ENCODE results near the gene COL4A3.
A peak's percentile ranks its signal among the peaks of the same experiment; 100 is the strongest.
"Not testable (repeated sequence)": the region's sequence is repeated elsewhere in the genome, so short reads cannot be mapped to it uniquely, and the experiment has no call there.

The COL4A3 gene

GRCh38 chr2:227221120-227221519 lies 56.7 kb downstream of the COL4A3 start:
- no peak for DNase-seq
- H3K4me1 ChIP-seq: no peaks in the 10 kb centered on the region
- no peak overlapping the region for H3K4me3 ChIP-seq (ENCODE audit: low read depth, low read length)
- no peaks in the 10 kb centered on the region for H3K27me3 ChIP-seq
- H3K36me3 ChIP-seq: no peaks in the 10 kb centered on the region
- TF ChIP-seq CTCF (IDR thresholded peaks at IDR 0.05; ENCODE audit: low read depth, low read length): no peak
- no peaks in the 10 kb centered on the region for H3K9me3 ChIP-seq

GRCh38 chr2:227222292-227222691 lies 57.9 kb downstream of the COL4A3 start:
- no peak for TF ChIP-seq CTCF (IDR thresholded peaks at IDR 0.05; ENCODE audit: low read depth, low read length)
- Histone ChIP-seq H3K27me3 (0 out of 2 replicates have a peak, but pooled peaks cover 3% of the 10 kb centered on the region), H3K4me3 (ENCODE audit: low read depth, low read length) (no peak overlapping the region), H3K4me1 (no peaks in the 10 kb centered on the region), H3K36me3 (no peaks in the 10 kb centered on the region), H3K9me3 (no peaks in the 10 kb centered on the region)
- DNase-seq: no peak

GRCh38 chr2:227225641-227226040 lies 61.2 kb downstream of the COL4A3 start:
- not testable (repeated sequence) for H3K4me3 ChIP-seq (ENCODE audit: low read depth, low read length); H3K9me3 ChIP-seq; H3K36me3 ChIP-seq; H3K27me3 ChIP-seq; H3K4me1 ChIP-seq; DNase-seq

- Histone ChIP-seq H3K4me3 (ENCODE audit: low read depth, low read length) (no peak overlapping the region), H3K9me3 (no peaks in the 10 kb centered on the region), H3K27me3 (0 out of 2 replicates have a peak, but pooled peaks cover 3% of the 10 kb centered on the region), H3K4me1 (no peaks in the 10 kb centered on the region), H3K36me3 (no peaks in the 10 kb centered on the region)
- no peak for TF ChIP-seq CTCF (IDR thresholded peaks at IDR 0.05; ENCODE audit: low read depth, low read length)
- peak; percentile 17 for DNase-seq
These were observed 63.7 kb downstream of the COL4A3 start for GRCh38 chr2:227228061-227228667.

GRCh38 chr2:227230151-227230550 lies 65.7 kb downstream of the COL4A3 start:
- Histone ChIP-seq H3K36me3 (no peaks in the 10 kb centered on the region), H3K4me3 (ENCODE audit: low read depth, low read length) (no peak overlapping the region), H3K27me3 (peaks cover 6% of the 10 kb centered on the region; the same call in 1 of the 2 replicates), H3K9me3 (no peaks in the 10 kb centered on the region), H3K4me1 (no peaks in the 10 kb centered on the region)
- DNase-seq: no peak
- TF ChIP-seq CTCF (IDR thresholded peaks at IDR 0.05; ENCODE audit: low read depth, low read length): no peak

GRCh38 chr2:227234429-227234828 lies 70.0 kb downstream of the COL4A3 start:
- Histone ChIP-seq H3K4me1 (no peaks in the 10 kb centered on the region), H3K4me3 (ENCODE audit: low read depth, low read length) (no peak overlapping the region), H3K27me3 (peaks cover 3% of the 10 kb centered on the region; the same call in 1 of the 2 replicates), H3K9me3 (no peaks in the 10 kb centered on the region), H3K36me3 (no peaks in the 10 kb centered on the region)
- TF ChIP-seq CTCF (IDR thresholded peaks at IDR 0.05; ENCODE audit: low read depth, low read length): no peak
- DNase-seq: no peak
